ENCODE results near the gene TMA7B. TPM values are rescaled to one million over a fixed set of nuclear protein-coding genes. Genes with fewer than 3 reads are reported as not detected.

The TMA7B gene
- total RNA-seq, 1 experiment from 2014 or later: not detected

GRCh38 chr22:39943953-39944872 is 16.0 kb upstream of the TMA7B start:
- Histone ChIP-seq H3K36me3 (ENCODE audit: low read depth, low read length) (no peaks in the 10 kb centered on the region), H3K9ac (ENCODE audit: low read length) (no peak overlapping the region), H2AFZ (ENCODE audit: low read length) (no peak overlapping the region), H3K79me2 (ENCODE audit: low read length) (no peaks in the 10 kb centered on the region), H3F3A (ENCODE audit: low read length, unreplicated experiment) (no peaks in the 10 kb centered on the region), H3K4me1 (ENCODE audit: insufficient read depth, low read length) (no peaks in the 10 kb centered on the region), H4K20me1 (ENCODE audit: low read length) (no peaks in the 10 kb centered on the region), H3K9me2 (replicated peaks; ENCODE audit: low read length) (no peaks in the 10 kb centered on the region), H3K27ac (ENCODE audit: low read length) (no peak overlapping the region), H3K9me3 (ENCODE audit: low read length) (no peaks in the 10 kb centered on the region), H3K4me3 (ENCODE audit: low read length) (no peak overlapping the region), H3K4me2 (ENCODE audit: low read length) (no peak overlapping the region), H3K27me3 (ENCODE audit: low read length) (peaks cover 4% of the 10 kb centered on the region; the same call in 1 of the 2 replicates)
- ATAC-seq: no peak
- DNase-seq: no peak
- TF ChIP-seq EZH2 (IDR thresholded peaks at IDR 0.05; ENCODE audit: low read length, unreplicated experiment): no peak
- TF ChIP-seq EZH2phosphoT487 (IDR thresholded peaks at IDR 0.05; ENCODE audit: borderline replicate concordance, low read length): no peak
- no peak for TF ChIP-seq CTCF (conservative IDR thresholded peaks at IDR 0.05; ENCODE audit: low read depth, low read length)
- CTCF ChIA-PET: no interaction called here
- POLR2A ChIA-PET (ENCODE audit: unreplicated experiment): no interaction called here
- intact Hi-C loops (cut with micrococcal nuclease): no loop called here
- BruUV-seq (replicated peaks): no TSS peak

GRCh38 chr22:39946126-39946502 is 14.1 kb upstream of the TMA7B start:
- Histone ChIP-seq H3K36me3 (ENCODE audit: low read depth, low read length) (no peaks in the 10 kb centered on the region), H3K9ac (ENCODE audit: low read length) (no peak overlapping the region), H3K4me3 (ENCODE audit: low read length) (no peak overlapping the region), H4K20me1 (ENCODE audit: low read length) (no peaks in the 10 kb centered on the region), H3K79me2 (ENCODE audit: low read length) (no peaks in the 10 kb centered on the region), H3K4me2 (ENCODE audit: low read length) (no peak overlapping the region), H3K27ac (ENCODE audit: low read length) (no peak overlapping the region), H3K4me1 (ENCODE audit: insufficient read depth, low read length) (no peaks in the 10 kb centered on the region), H3F3A (ENCODE audit: low read length, unreplicated experiment) (no peaks in the 10 kb centered on the region), H3K9me2 (replicated peaks; ENCODE audit: low read length) (no peaks in the 10 kb centered on the region), H2AFZ (ENCODE audit: low read length) (no peak overlapping the region), H3K9me3 (ENCODE audit: low read length) (no peaks in the 10 kb centered on the region), H3K27me3 (ENCODE audit: low read length) (peaks cover 4% of the 10 kb centered on the region; the same call in 1 of the 2 replicates)
- TF ChIP-seq EZH2 (IDR thresholded peaks at IDR 0.05; ENCODE audit: low read length, unreplicated experiment): no peak
- no peak for TF ChIP-seq EZH2phosphoT487 (IDR thresholded peaks at IDR 0.05; ENCODE audit: borderline replicate concordance, low read length)
- no peak for TF ChIP-seq CTCF (conservative IDR thresholded peaks at IDR 0.05; ENCODE audit: low read depth, low read length)
- BruUV-seq (replicated peaks): no TSS peak
- ATAC-seq (no peak), DNase-seq (no peak)
- ChIA-PET POLR2A (ENCODE audit: unreplicated experiment) (no interaction called here), CTCF (no interaction called here)
- intact Hi-C loops (cut with micrococcal nuclease): no loop called here
